PC-9 (cell line): ENCODE results near the gene ARHGAP5. TPM values are rescaled to one million over a fixed set of nuclear protein-coding genes. Genes with fewer than 3 reads are reported as not detected.

Experiments used
- BruUV-seq: library from RNA; stranded (reverse); fragments of 400-500 nt; replicated peaks from 2 replicates; lab custom pipeline; 2021; lab: Mats Ljungman, UMichigan
- CTCF ChIA-PET: fragments of 300-600 bp; sonication (Branson Sonifier 250); formaldehyde crosslinking; loops from one replicate; lab custom pipeline; 2022; ENCODE audit warnings: antibody characterized with exemption; lab: Charles Lee
- POLR2A ChIA-PET: fragments of 300-600 bp; sonication (Branson Sonifier 250); formaldehyde crosslinking; loops from one replicate; lab custom pipeline; 2022; ENCODE audit warnings: antibody characterized with exemption; ENCODE audit not compliant: unreplicated experiment; lab: Charles Lee
- DNase-seq, 2 experiments: peaks; one replicate each; pipeline versions ENCODE4 v3.0.0 to v3.0.0-alpha.2; 2015 to 2022; ENCODE audit warnings: mixed read lengths in 1 of 2
- H2AFZ ChIP-seq: fragments of 200-600 bp; sonication (generic); 2 replicates; pipeline ENCODE4 v1.8.1; 2017; ENCODE audit warnings: antibody characterized with exemption
- H3F3A ChIP-seq: fragments of 200-600 bp; sonication (generic); 2 replicates; pipeline ENCODE4 v1.8.1; 2017; ENCODE audit warnings: antibody characterized with exemption, mild to moderate bottlenecking, low read depth; ENCODE audit not compliant: insufficient read depth
- H3K27ac ChIP-seq: fragments of 200-600 bp; sonication (generic); 2 replicates; pipeline ENCODE4 v1.6.1; 2016; ENCODE audit warnings: mixed run types
- H3K27me3 ChIP-seq: fragments of 200-600 bp; sonication (generic); 2 replicates; pipeline ENCODE4 v1.6.1; 2016; ENCODE audit warnings: low read depth, mixed run types; ENCODE audit not compliant: insufficient read depth
- H3K36me3 ChIP-seq: fragments of 200-600 bp; sonication (generic); 2 replicates; pipeline ENCODE4 v1.6.1; 2016; ENCODE audit warnings: low read depth, mixed run types
- H3K4me1 ChIP-seq: fragments of 200-600 bp; sonication (generic); replicated peaks from 2 replicates; pipeline ENCODE4 v1.6.1; 2016; ENCODE audit warnings: mixed run types; ENCODE audit not compliant: insufficient read depth
- H3K4me2 ChIP-seq: fragments of 200-600 bp; sonication (generic); 2 replicates; pipeline ENCODE4 v1.6.1; 2017; ENCODE audit warnings: mixed run types
- H3K4me3 ChIP-seq: fragments of 200-600 bp; sonication (generic); 2 replicates; pipeline ENCODE4 v1.6.1; 2016; ENCODE audit warnings: mixed run types
- H3K79me2 ChIP-seq: fragments of 200-600 bp; sonication (generic); 2 replicates; pipeline ENCODE4 v1.6.1; 2017; ENCODE audit warnings: low read depth, mixed run types
- H3K9me2 ChIP-seq: fragments of 200-600 bp; sonication (generic); 2 replicates; pipeline ENCODE4 v1.8.1; 2017; ENCODE audit warnings: mild to moderate bottlenecking; ENCODE audit not compliant: insufficient read depth
- H3K9me3 ChIP-seq: fragments of 200-600 bp; sonication (generic); 2 replicates; pipeline ENCODE4 v1.8.1; 2016; ENCODE audit warnings: low read depth; ENCODE audit not compliant: insufficient read depth
- H4K20me1 ChIP-seq: fragments of 200-600 bp; sonication (generic); 2 replicates; pipeline ENCODE4 v1.8.1; 2017; ENCODE audit not compliant: insufficient read depth
- CTCF ChIP-seq: fragments of 200-600 bp; sonication (generic); conservative IDR thresholded peaks from 2 replicates; pipeline ENCODE4 v1.6.1; 2017; ENCODE audit warnings: mixed run types, antibody characterized with exemption, mild to moderate bottlenecking, moderate library complexity
- EZH2 ChIP-seq: fragments of 200-600 bp; sonication (generic); IDR thresholded peaks from 2 replicates; pipeline ENCODE4 v1.8.0; 2017; ENCODE audit warnings: antibody characterized with exemption, low read depth
- intact Hi-C: fragments of 100-400 bp; cut with micrococcal nuclease; formaldehyde crosslinking; loops from one replicate; pipeline ENCODE4 v1.10.0; 2022; ENCODE audit not compliant: unreplicated experiment
- total RNA-seq: library from RNA; stranded (reverse); gene quantifications from 2 replicates; pipeline ENCODE4 v1.2.3, GENCODE V29; 2021

ARHGAP5 gene
- total RNA-seq, 1 experiment from 2014 or later: 58.6 TPM

GRCh38 chr14:32169191-32169590, 92.1 kb downstream of the ARHGAP5 start:
- CTCF ChIA-PET: no interaction called here
- Histone ChIP-seq H4K20me1 (no peaks in the 10 kb centered on the region), H3K79me2 (no peaks in the 10 kb centered on the region), H2AFZ (no peak overlapping the region), H3K4me1 (no peaks in the 10 kb centered on the region), H3K27ac (no peak overlapping the region), H3F3A (no peaks in the 10 kb centered on the region), H3K9me2 (no peaks in the 10 kb centered on the region), H3K4me2 (no peak overlapping the region), H3K9me3 (no peaks in the 10 kb centered on the region; the same call in 1 of the 2 replicates), H3K27me3 (no peaks in the 10 kb centered on the region), H3K36me3 (no peaks in the 10 kb centered on the region), H3K4me3 (no peak overlapping the region)
- POLR2A ChIA-PET: no interaction called here
- no TSS peak for BruUV-seq
- intact Hi-C loops: no loop called here
- TF ChIP-seq CTCF: no peak
- TF ChIP-seq EZH2: no peak
- DNase-seq: no peak

- H2AFZ ChIP-seq: no peak overlapping the region
- no peaks in the 10 kb centered on the region for H3K4me1 ChIP-seq
- no TSS peak for BruUV-seq
- DNase-seq: no peak
- no peak overlapping the region for H3K27ac ChIP-seq
- no peaks in the 10 kb centered on the region for H3K36me3 ChIP-seq
- H3K27me3 ChIP-seq: no peaks in the 10 kb centered on the region
- no peaks in the 10 kb centered on the region; the same call in 1 of the 2 replicates for H3K9me3 ChIP-seq
- H3F3A ChIP-seq: no peaks in the 10 kb centered on the region
- no peaks in the 10 kb centered on the region for H3K79me2 ChIP-seq
- ChIA-PET CTCF (no interaction called here), POLR2A (no interaction called here)
- H3K4me2 ChIP-seq: no peak overlapping the region
- no peaks in the 10 kb centered on the region for H3K9me2 ChIP-seq
- no peaks in the 10 kb centered on the region for H4K20me1 ChIP-seq
- intact Hi-C loops: no loop called here
- no peak overlapping the region for H3K4me3 ChIP-seq
- TF ChIP-seq CTCF (no peak), EZH2 (no peak)
Observed at GRCh38 chr14:32171469-32171868, 94.4 kb downstream of the ARHGAP5 start.

- H3K27me3 ChIP-seq: no peaks in the 10 kb centered on the region
- ChIA-PET POLR2A (no interaction called here), CTCF (interaction anchor here (0.5 kb wide), 1 partner anchor 679 kb away, joined by 4 read pairs; no protein-coding TSS in a partner anchor)
- H3K79me2 ChIP-seq: no peaks in the 10 kb centered on the region
- no peaks in the 10 kb centered on the region; the same call in 1 of the 2 replicates for H3K9me3 ChIP-seq
- DNase-seq: no peak
- no peaks in the 10 kb centered on the region for H3F3A ChIP-seq
- H3K27ac ChIP-seq: no peak overlapping the region
- no peak overlapping the region for H2AFZ ChIP-seq
- no peak for TF ChIP-seq CTCF
- no peak for TF ChIP-seq EZH2
- H3K4me1 ChIP-seq: no peaks in the 10 kb centered on the region
- H3K36me3 ChIP-seq: no peaks in the 10 kb centered on the region
- H3K9me2 ChIP-seq: no peaks in the 10 kb centered on the region
- H3K4me3 ChIP-seq: no peak overlapping the region
- H4K20me1 ChIP-seq: no peaks in the 10 kb centered on the region
- BruUV-seq: no TSS peak
- intact Hi-C loops: no loop called here
- no peak overlapping the region for H3K4me2 ChIP-seq
Observed at GRCh38 chr14:32183151-32184058, 106.3 kb downstream of the ARHGAP5 start.
